Endothelial cell of umbilical vein (primary cell): ENCODE results near the gene BCL10. TPM values are rescaled to one million over a fixed set of nuclear protein-coding genes. Genes with fewer than 3 reads are reported as not detected.

Source experiments
- BruUV-seq: library from RNA; stranded (reverse); fragments of 400-500 nt; replicated peaks from 2 replicates; lab custom pipeline; 2021; lab: Mats Ljungman, UMichigan
- CTCF ChIA-PET: fragments of 300-600, 350-600 bp; sonication (Branson Sonifier 250); formaldehyde crosslinking; loops from one replicate; lab custom pipeline; 2021; ENCODE audit warnings: antibody characterized with exemption, inconsistent platforms; lab: Charles Lee
- POLR2A ChIA-PET: fragments of 300-600, 350-600 bp; sonication (Branson Sonifier 250); formaldehyde crosslinking; loops from one replicate; lab custom pipeline; 2021; ENCODE audit warnings: antibody characterized with exemption, inconsistent platforms; lab: Charles Lee
- DNase-seq: peaks from one replicate; pipeline ENCODE4 v3.0.0-alpha.2; 2011; ENCODE audit warnings: low read depth, low spot score
- FAIRE-seq: peaks from 2 replicates; lab custom pipeline; 2011; peaks lifted over from hg19 to GRCh38; lab: Jason Lieb, UNC
- H2AFZ ChIP-seq: 2 replicates; pipeline ENCODE4 v1.6.0; 2012; ENCODE audit warnings: low read depth, low read length, control low read depth, inconsistent platforms
- H3K27ac ChIP-seq: 2 replicates; pipeline ENCODE4 v1.5.1; 2011; ENCODE audit warnings: low read depth, mild to moderate bottlenecking, control low read depth, low read length, moderate library complexity; ENCODE audit not compliant: insufficient read depth
- H3K27me3 ChIP-seq, 2 experiments: 2 replicates each; pipeline versions ENCODE4 v1.6.0 to v1.6.1; 2011; ENCODE audit warnings: low read length in 2 of 2, mixed read lengths in 1 of 2; ENCODE audit not compliant: control insufficient read depth in 2 of 2, insufficient read depth in 2 of 2
- H3K36me3 ChIP-seq, 2 experiments: 2 replicates in 1 of 2; 3 replicates in 1 of 2; pipeline ENCODE4 v1.5.1; 2011; ENCODE audit warnings: low read length in 2 of 2, mild to moderate bottlenecking in 1 of 2, moderate library complexity in 1 of 2; ENCODE audit not compliant: control insufficient read depth in 2 of 2, insufficient read depth in 2 of 2; ENCODE audit errors: extremely low read depth in 1 of 2
- H3K4me1 ChIP-seq: 3 replicates; pipeline ENCODE4 v1.5.1; 2011; ENCODE audit warnings: mild to moderate bottlenecking, low read length; ENCODE audit not compliant: control insufficient read depth, insufficient read depth; ENCODE audit errors: extremely low read depth
- H3K4me2 ChIP-seq: 2 replicates; pipeline ENCODE4 v1.6.1; 2011; ENCODE audit warnings: low read length, control low read depth, mixed read lengths; ENCODE audit not compliant: insufficient read depth
- H3K4me3 ChIP-seq, 3 experiments: fragments of 200-600 bp in 1 of 3; sonication (generic), shearing (Covaris generic) in 1 of 3; replicated peaks in 1 of 3; 2 replicates each; pipeline ENCODE4 v1.5.1; 2011 to 2016; ENCODE audit warnings: control low read depth in 3 of 3, low read length in 3 of 3, mild to moderate bottlenecking in 2 of 3, inconsistent platforms in 1 of 3, low read depth in 1 of 3, moderate library complexity in 1 of 3; ENCODE audit not compliant: insufficient read depth in 1 of 3
- H3K79me2 ChIP-seq: 2 replicates; pipeline ENCODE4 v1.6.0; 2012; ENCODE audit warnings: low read length, inconsistent platforms; ENCODE audit not compliant: control insufficient read depth, insufficient read depth
- H3K9ac ChIP-seq: replicated peaks from 2 replicates; pipeline ENCODE3; 2011; ENCODE audit warnings: low read length, control low read depth; ENCODE audit not compliant: insufficient read depth; ENCODE audit errors: extremely low read depth
- H3K9me1 ChIP-seq: replicated peaks from 3 replicates; pipeline ENCODE4 v1.6.0; 2011; ENCODE audit warnings: mild to moderate bottlenecking, low read length; ENCODE audit not compliant: control insufficient read depth, insufficient read depth; ENCODE audit errors: extremely low read depth
- H3K9me3 ChIP-seq: replicated peaks from 2 replicates; pipeline ENCODE4 v1.5.1; 2012; ENCODE audit warnings: low read length, inconsistent platforms; ENCODE audit not compliant: control insufficient read depth, insufficient read depth
- H4K20me1 ChIP-seq: replicated peaks from 2 replicates; pipeline ENCODE3; 2011; ENCODE audit warnings: mild to moderate bottlenecking, low read length; ENCODE audit not compliant: control insufficient read depth, insufficient read depth; ENCODE audit errors: extremely low read depth
- CTCF ChIP-seq, 2 donors: IDR thresholded peaks; 1 replicate in 1 of 2; 2 replicates in 1 of 2; pipeline ENCODE4 v1.5.1; 2011; ENCODE audit warnings: low read length in 2 of 2, mild to moderate bottlenecking in 2 of 2, moderate library complexity in 2 of 2, control low read depth in 1 of 2, inconsistent platforms in 1 of 2, low read depth in 1 of 2; ENCODE audit not compliant: insufficient read depth in 1 of 2; ENCODE audit errors: extremely low read depth in 1 of 2
- EZH2 ChIP-seq: IDR thresholded peaks from 2 replicates; pipeline ENCODE4 v1.6.1; 2012; ENCODE audit warnings: borderline replicate concordance, low read depth, mild to moderate bottlenecking, moderate library complexity, low read length, inconsistent platforms; ENCODE audit not compliant: severe bottlenecking
- FOS ChIP-seq: IDR thresholded peaks from 2 replicates; pipeline ENCODE4 v1.6.1; 2011; ENCODE audit warnings: mild to moderate bottlenecking, low read length, moderate library complexity, borderline replicate concordance; ENCODE audit not compliant: insufficient read depth
- GATA2 ChIP-seq: IDR thresholded peaks from 2 replicates; pipeline ENCODE4 v1.7.0; 2011; ENCODE audit warnings: low read depth, mild to moderate bottlenecking, moderate library complexity, mixed read lengths, low read length; ENCODE audit not compliant: insufficient read length, insufficient read depth
- JUN ChIP-seq: IDR thresholded peaks from 2 replicates; pipeline ENCODE4 v1.6.1; 2011; ENCODE audit warnings: borderline replicate concordance, low read depth; ENCODE audit not compliant: insufficient read length, insufficient read depth
- MAX ChIP-seq: IDR thresholded peaks from 2 replicates; pipeline ENCODE4 v1.6.1; 2011; ENCODE audit not compliant: insufficient read depth, insufficient read length
- MYC ChIP-seq: IDR thresholded peaks from one replicate; pipeline ENCODE4 v1.6.1; 2011; ENCODE audit warnings: mild to moderate bottlenecking, low read depth, low read length
- POLR2A ChIP-seq: IDR thresholded peaks from 2 replicates; pipeline ENCODE4 v1.6.1; 2012; ENCODE audit warnings: low read depth, mild to moderate bottlenecking, control low read depth, low read length
- POLR2AphosphoS5 ChIP-seq: IDR thresholded peaks from 2 replicates; pipeline ENCODE4 v1.6.1; 2012; ENCODE audit warnings: low read depth, mild to moderate bottlenecking, control low read depth, low read length, moderate library complexity; ENCODE audit not compliant: insufficient read depth
- dilution Hi-C: fragments of 300-500 bp; cut with MboI; formaldehyde crosslinking; loops from one replicate; pipeline ENCODE4 v1.15.0; 2019; ENCODE audit warnings: low sequenced_read_pairs; ENCODE audit not compliant: extremely low pct_ligation_motif_present
- intact Hi-C: fragments of 100-400 bp; cut with micrococcal nuclease; formaldehyde crosslinking; loops from one replicate; pipeline ENCODE4 v1.10.0; 2022
- polyA plus RNA-seq, 4 experiments: library from polyadenylated mRNA; depleted of rRNA in 3 of 4; stranded (reverse) in 3 of 4; unstranded in 1 of 4; fragments of >200 nt; gene quantifications; 2 replicates each; pipeline versions ENCODE4 v1.2.1 to v1.2.3, GENCODE V29; 2011 to 2012; ENCODE audit warnings: missing spikeins in 1 of 4
- total RNA-seq: library from RNA; stranded (reverse); gene quantifications from 2 replicates; pipeline ENCODE4 v1.2.3, GENCODE V29; 2021

Gene BCL10
- total and polyA plus RNA-seq, 2 donors (not counting 3 experiments of a cell fraction or from before 2014, with no cell fraction given), result 16.1 to 78.6 TPM

DNA sequence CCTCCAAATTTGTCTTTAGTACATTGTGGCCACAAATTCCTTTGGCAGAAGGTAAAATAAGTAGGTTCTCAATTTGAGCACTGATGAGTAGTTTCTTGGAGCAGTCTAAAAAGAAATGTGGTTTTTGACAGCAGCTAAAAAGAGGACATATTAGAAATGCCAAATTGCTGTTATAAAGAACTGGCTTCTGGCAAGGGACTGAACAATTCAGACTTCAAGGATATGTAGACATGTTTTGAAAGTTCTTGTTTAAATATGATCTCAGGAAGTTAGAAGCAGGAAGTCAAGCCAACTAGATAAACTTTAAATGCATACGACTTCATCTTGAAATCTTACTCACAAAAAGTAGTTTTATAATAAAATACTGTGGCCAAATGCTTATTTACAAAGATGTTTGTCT is 35.8 kb downstream of the BCL10 start:
- Histone ChIP-seq H3K9me3 (no peaks in the 10 kb centered on the region), H3K27me3 (peaks cover 4 to 7% of the 10 kb centered on the region in 2 experiments), H4K20me1 (no peaks in the 10 kb centered on the region), H2AFZ (peak overlapping the region; percentile 25), H3K4me2 (no peak overlapping the region), H3K4me3 (no peak overlapping the region), H3K79me2 (no peaks in the 10 kb centered on the region), H3K36me3 (no peaks in the 10 kb centered on the region), H3K9me1 (no peaks in the 10 kb centered on the region), H3K9ac (no peak overlapping the region), H3K4me1 (peaks cover 11% of the 10 kb centered on the region), H3K27ac (no peak overlapping the region)
- intact Hi-C loops, result loop anchor here (5.0 kb wide), 1 partner anchor 38 kb away; the partner anchor contains the start of gene SYDE2
- FAIRE-seq, result peak; percentile 79
- dilution Hi-C loops, result no loop called here
- no peak for TF ChIP-seq POLR2A
- TF ChIP-seq CTCF (IDR thresholded peaks at IDR 0.05; ENCODE audit: extremely low read depth in 1 of 2, insufficient read depth in 1 of 2, low read depth in 1 of 2, low read length in 2 of 2), result no peak
- no peak for TF ChIP-seq GATA2
- TF ChIP-seq FOS, result no peak
- no peak for TF ChIP-seq EZH2
- TF ChIP-seq MYC, result no peak
- no peak for TF ChIP-seq JUN
- TF ChIP-seq POLR2AphosphoS5, result no peak
- no peak for TF ChIP-seq MAX
- peak; percentile 39 for DNase-seq
- ChIA-PET POLR2A (no interaction called here), CTCF (interaction anchor here (1.0 to 3.0 kb wide), 8 partner anchors 10 to 297 kb away, joined by 3 to 26 read pairs (median 6); partner anchors contain the start of gene C1orf52)
- BruUV-seq, result no TSS peak
